ENCODE results near the gene NANS. TPM values are rescaled to one million over a fixed set of nuclear protein-coding genes. Genes with fewer than 3 reads are reported as not detected.

Gene NANS
- total RNA-seq, 1 experiment from 2014 or later, result 57.9 TPM

- 0 out of 2 replicates have a peak, but pooled peaks cover 3% of the 10 kb centered on the region for H3K36me3 Mint-ChIP-seq
- DNase-seq (ENCODE audit: low spot score), result no peak
- CTCF ChIA-PET, result no interaction called here
- H3K9me3 Mint-ChIP-seq, result no peaks in the 10 kb centered on the region
- no peak for ATAC-seq
- peaks cover 18% of the 10 kb centered on the region for H3K4me1 Mint-ChIP-seq
- H3K27me3 Mint-ChIP-seq (ENCODE audit: low read depth), result no peaks in the 10 kb centered on the region
- H3K27ac Mint-ChIP-seq, result no peak overlapping the region
- TF ChIP-seq SP1 (CRISPR knock-in tag; conservative IDR thresholded peaks at IDR 0.05) (no peak), TCF7 (CRISPR knock-in tag; IDR thresholded peaks at IDR 0.05; ENCODE audit: low read depth) (no peak), ZNF425 (CRISPR knock-in tag; conservative IDR thresholded peaks at IDR 0.05) (no peak), ELF4 (CRISPR knock-in tag; IDR thresholded peaks at IDR 0.05; ENCODE audit: low read depth) (no peak), ZNF138 (CRISPR knock-in tag; conservative IDR thresholded peaks at IDR 0.05) (no peak), HMGA2 (CRISPR knock-in tag; IDR thresholded peaks at IDR 0.05) (no peak), TEAD1 (CRISPR knock-in tag; IDR thresholded peaks at IDR 0.05) (no peak), PREB (CRISPR knock-in tag; IDR thresholded peaks at IDR 0.05; ENCODE audit: borderline replicate concordance) (no peak), NFYB (CRISPR knock-in tag; conservative IDR thresholded peaks at IDR 0.05; ENCODE audit: low read depth) (no peak), RELA (CRISPR knock-in tag; IDR thresholded peaks at IDR 0.05; ENCODE audit: borderline replicate concordance) (no peak), STAT6 (CRISPR knock-in tag; conservative IDR thresholded peaks at IDR 0.05; ENCODE audit: low read depth) (no peak)
- TF ChIP-seq, protein P1, sequence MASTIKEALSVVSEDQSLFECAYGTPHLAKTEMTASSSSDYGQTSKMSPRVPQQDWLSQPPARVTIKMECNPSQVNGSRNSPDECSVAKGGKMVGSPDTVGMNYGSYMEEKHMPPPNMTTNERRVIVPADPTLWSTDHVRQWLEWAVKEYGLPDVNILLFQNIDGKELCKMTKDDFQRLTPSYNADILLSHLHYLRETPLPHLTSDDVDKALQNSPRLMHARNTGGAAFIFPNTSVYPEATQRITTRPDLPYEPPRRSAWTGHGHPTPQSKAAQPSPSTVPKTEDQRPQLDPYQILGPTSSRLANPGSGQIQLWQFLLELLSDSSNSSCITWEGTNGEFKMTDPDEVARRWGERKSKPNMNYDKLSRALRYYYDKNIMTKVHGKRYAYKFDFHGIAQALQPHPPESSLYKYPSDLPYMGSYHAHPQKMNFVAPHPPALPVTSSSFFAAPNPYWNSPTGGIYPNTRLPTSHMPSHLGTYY (CRISPR knock-in tag; IDR thresholded peaks at IDR 0.05), result no peak
- TF ChIP-seq, protein P2, sequence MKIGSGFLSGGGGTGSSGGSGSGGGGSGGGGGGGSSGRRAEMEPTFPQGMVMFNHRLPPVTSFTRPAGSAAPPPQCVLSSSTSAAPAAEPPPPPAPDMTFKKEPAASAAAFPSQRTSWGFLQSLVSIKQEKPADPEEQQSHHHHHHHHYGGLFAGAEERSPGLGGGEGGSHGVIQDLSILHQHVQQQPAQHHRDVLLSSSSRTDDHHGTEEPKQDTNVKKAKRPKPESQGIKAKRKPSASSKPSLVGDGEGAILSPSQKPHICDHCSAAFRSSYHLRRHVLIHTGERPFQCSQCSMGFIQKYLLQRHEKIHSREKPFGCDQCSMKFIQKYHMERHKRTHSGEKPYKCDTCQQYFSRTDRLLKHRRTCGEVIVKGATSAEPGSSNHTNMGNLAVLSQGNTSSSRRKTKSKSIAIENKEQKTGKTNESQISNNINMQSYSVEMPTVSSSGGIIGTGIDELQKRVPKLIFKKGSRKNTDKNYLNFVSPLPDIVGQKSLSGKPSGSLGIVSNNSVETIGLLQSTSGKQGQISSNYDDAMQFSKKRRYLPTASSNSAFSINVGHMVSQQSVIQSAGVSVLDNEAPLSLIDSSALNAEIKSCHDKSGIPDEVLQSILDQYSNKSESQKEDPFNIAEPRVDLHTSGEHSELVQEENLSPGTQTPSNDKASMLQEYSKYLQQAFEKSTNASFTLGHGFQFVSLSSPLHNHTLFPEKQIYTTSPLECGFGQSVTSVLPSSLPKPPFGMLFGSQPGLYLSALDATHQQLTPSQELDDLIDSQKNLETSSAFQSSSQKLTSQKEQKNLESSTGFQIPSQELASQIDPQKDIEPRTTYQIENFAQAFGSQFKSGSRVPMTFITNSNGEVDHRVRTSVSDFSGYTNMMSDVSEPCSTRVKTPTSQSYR (CRISPR knock-in tag; IDR thresholded peaks at IDR 0.05), result no peak
- TF ChIP-seq, protein P3, sequence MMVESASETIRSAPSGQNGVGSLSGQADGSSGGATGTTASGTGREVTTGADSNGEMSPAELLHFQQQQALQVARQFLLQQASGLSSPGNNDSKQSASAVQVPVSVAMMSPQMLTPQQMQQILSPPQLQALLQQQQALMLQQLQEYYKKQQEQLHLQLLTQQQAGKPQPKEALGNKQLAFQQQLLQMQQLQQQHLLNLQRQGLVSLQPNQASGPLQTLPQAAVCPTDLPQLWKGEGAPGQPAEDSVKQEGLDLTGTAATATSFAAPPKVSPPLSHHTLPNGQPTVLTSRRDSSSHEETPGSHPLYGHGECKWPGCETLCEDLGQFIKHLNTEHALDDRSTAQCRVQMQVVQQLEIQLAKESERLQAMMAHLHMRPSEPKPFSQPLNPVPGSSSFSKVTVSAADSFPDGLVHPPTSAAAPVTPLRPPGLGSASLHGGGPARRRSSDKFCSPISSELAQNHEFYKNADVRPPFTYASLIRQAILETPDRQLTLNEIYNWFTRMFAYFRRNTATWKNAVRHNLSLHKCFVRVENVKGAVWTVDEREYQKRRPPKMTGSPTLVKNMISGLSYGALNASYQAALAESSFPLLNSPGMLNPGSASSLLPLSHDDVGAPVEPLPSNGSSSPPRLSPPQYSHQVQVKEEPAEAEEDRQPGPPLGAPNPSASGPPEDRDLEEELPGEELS (CRISPR knock-in tag; IDR thresholded peaks at IDR 0.05), result no peak
- POLR2A ChIA-PET, result no interaction called here
- no peak overlapping the region for H3K4me3 Mint-ChIP-seq
Observed at GRCh38 chr9:98096091-98096490, 39.6 kb downstream of the NANS start.
